ENCODE data around the gene ST8SIA6.
"Not testable (repeated sequence)": the region's sequence is repeated elsewhere in the genome, so short reads cannot be mapped to it uniquely, and the experiment has no call there.

The ST8SIA6 gene

GRCh38 chr10:17425584-17426262 lies 28.7 kb downstream of the ST8SIA6 start:
- DNase-seq = no peak

- no peak for DNase-seq
Measured at GRCh38 chr10:17423632-17424186, 30.7 kb downstream of the ST8SIA6 start.

GRCh38 chr10:17422931-17423330 lies 31.5 kb downstream of the ST8SIA6 start:
- no peak for DNase-seq

GRCh38 chr10:17418249-17418648 lies 36.1 kb downstream of the ST8SIA6 start:
- DNase-seq = no peak

GRCh38 chr10:17416442-17417211 lies 37.8 kb downstream of the ST8SIA6 start:
- no peak for DNase-seq

- no peak for DNase-seq
Measured at GRCh38 chr10:17415046-17415658, 39.2 kb downstream of the ST8SIA6 start.

GRCh38 chr10:17414484-17414883 lies 39.9 kb downstream of the ST8SIA6 start:
- no peak for DNase-seq

GRCh38 chr10:17413876-17414275 lies 40.5 kb downstream of the ST8SIA6 start:
- DNase-seq = no peak

GRCh38 chr10:17412323-17412722 lies 42.1 kb downstream of the ST8SIA6 start:
- DNase-seq = no peak

GRCh38 chr10:17410907-17411306 lies 43.5 kb downstream of the ST8SIA6 start:
- no peak for DNase-seq

- DNase-seq = no peak
Measured at GRCh38 chr10:17409170-17409733, 45.1 kb downstream of the ST8SIA6 start.

GRCh38 chr10:17407047-17407446 lies 47.3 kb downstream of the ST8SIA6 start:
- DNase-seq = no peak

- DNase-seq = no peak
Measured at GRCh38 chr10:17406036-17406834, 48.2 kb downstream of the ST8SIA6 start.

GRCh38 chr10:17403161-17403560 lies 51.2 kb downstream of the ST8SIA6 start:
- DNase-seq = no peak

GRCh38 chr10:17402040-17402439 lies 52.4 kb downstream of the ST8SIA6 start:
- not testable (repeated sequence) for DNase-seq

- no peak for DNase-seq
Measured at GRCh38 chr10:17396004-17396403, 58.4 kb downstream of the ST8SIA6 start.

- DNase-seq = no peak
Measured at GRCh38 chr10:17394854-17395253, 59.5 kb downstream of the ST8SIA6 start.

GRCh38 chr10:17387861-17388503 lies 66.4 kb downstream of the ST8SIA6 start:
- DNase-seq = peak; percentile 17

GRCh38 chr10:17386616-17387075 lies 67.7 kb downstream of the ST8SIA6 start:
- peak; percentile 93 for DNase-seq

- DNase-seq = no peak
Measured at GRCh38 chr10:17386021-17386420, 68.4 kb downstream of the ST8SIA6 start.

GRCh38 chr10:17385066-17385465 lies 69.3 kb downstream of the ST8SIA6 start:
- DNase-seq = no peak

All from SHP77 treated with DMSO at 0.1 percent for 48 hours (cell line).